Neural cell (in vitro differentiated cells): ENCODE measurements around the gene EML6. TPM values are rescaled to one million over a fixed set of nuclear protein-coding genes. Genes with fewer than 3 reads are reported as not detected.

ENCODE experiments used
- H2AFZ ChIP-seq: fragments of 200-600, 300-800 bp; sonication (generic), shearing (Covaris generic); 2 replicates; pipeline ENCODE4 v1.6.0; 2014; ENCODE audit warnings: low read depth, mild to moderate bottlenecking, antibody characterized with exemption, low read length, moderate library complexity
- H3F3A ChIP-seq: fragments of 200-600 bp; shearing (Covaris generic); 2 replicates; pipeline ENCODE4 v1.6.1; 2016; ENCODE audit warnings: mild to moderate bottlenecking, moderate library complexity, mixed read lengths, antibody characterized with exemption, low read length; ENCODE audit not compliant: insufficient read depth, poor library complexity, severe bottlenecking
- H3K27ac ChIP-seq: fragments of 200-600, 300-800 bp; sonication (generic), shearing (Covaris generic); 2 replicates; pipeline ENCODE4 v1.5.1; 2014; ENCODE audit warnings: mild to moderate bottlenecking, low read length, moderate library complexity
- H3K27me3 ChIP-seq: fragments of 300-800, 200-600 bp; sonication (generic), shearing (Covaris generic); 2 replicates; pipeline ENCODE4 v1.6.0; 2014; ENCODE audit warnings: mild to moderate bottlenecking, low read depth, low read length, moderate library complexity; ENCODE audit not compliant: insufficient read depth
- H3K36me3 ChIP-seq: fragments of 300-800, 200-600 bp; sonication (generic), shearing (Covaris generic); 2 replicates; pipeline ENCODE4 v1.5.1; 2014; ENCODE audit warnings: mild to moderate bottlenecking, antibody characterized with exemption, low read length, moderate library complexity; ENCODE audit not compliant: insufficient read depth
- H3K4me2 ChIP-seq: fragments of 300-800, 200-600 bp; sonication (generic), shearing (Covaris generic); 2 replicates; pipeline ENCODE4 v1.6.0; 2014; ENCODE audit warnings: mild to moderate bottlenecking, low read length
- H3K4me3 ChIP-seq: fragments of 300-800, 200-600 bp; sonication (generic), shearing (Covaris generic); 2 replicates; pipeline ENCODE4 v1.5.1; 2014; ENCODE audit warnings: mild to moderate bottlenecking, low read length, moderate library complexity
- H3K79me2 ChIP-seq: fragments of 200-600 bp; shearing (Covaris generic); replicated peaks from 2 replicates; pipeline ENCODE4 v1.6.0; 2014; ENCODE audit warnings: mild to moderate bottlenecking, low read length, moderate library complexity; ENCODE audit not compliant: insufficient read depth
- H3K9ac ChIP-seq: fragments of 300-800, 200-600 bp; sonication (generic), shearing (Covaris generic); 2 replicates; pipeline ENCODE4 v1.6.1; 2016; ENCODE audit warnings: mild to moderate bottlenecking, low read length, mixed read lengths
- H3K9me2 ChIP-seq: fragments of 200-600 bp; shearing (Covaris generic); 2 replicates; pipeline ENCODE4 v1.6.1; 2016; ENCODE audit warnings: mild to moderate bottlenecking, low read length, mixed read lengths; ENCODE audit not compliant: insufficient read depth
- H3K9me3 ChIP-seq: fragments of 200-600, 300-800 bp; sonication (generic), shearing (Covaris generic); 2 replicates; pipeline ENCODE4 v1.6.1; 2016; ENCODE audit warnings: mild to moderate bottlenecking, mixed run types, low read length, moderate library complexity, mixed read lengths
- H4K20me1 ChIP-seq: fragments of 200-600 bp; shearing (Covaris generic); 2 replicates; pipeline ENCODE4 v1.6.1; 2016; ENCODE audit warnings: mild to moderate bottlenecking, mixed run types; ENCODE audit not compliant: insufficient read depth
- CTCF ChIP-seq: fragments of 450-650 bp; IDR thresholded peaks from 2 replicates; pipeline ENCODE4 v1.5.1; 2014; ENCODE audit warnings: antibody characterized with exemption, mild to moderate bottlenecking, moderate library complexity; ENCODE audit not compliant: poor library complexity, severe bottlenecking
- EZH2 ChIP-seq: fragments of 200-600, 300-800 bp; shearing (Covaris generic), sonication (generic); IDR thresholded peaks from 2 replicates; pipeline ENCODE4 v1.6.1; 2014; ENCODE audit warnings: antibody characterized with exemption, low read length, borderline replicate concordance, mild to moderate bottlenecking; ENCODE audit not compliant: insufficient read depth, poor library complexity, severe bottlenecking
- MXI1 ChIP-seq: fragments of 450-650 bp; conservative IDR thresholded peaks from 2 replicates; pipeline ENCODE4 v1.6.1; 2014; ENCODE audit warnings: antibody characterized with exemption, mild to moderate bottlenecking; ENCODE audit not compliant: poor library complexity, severe bottlenecking
- POLR2AphosphoS5 ChIP-seq: IDR thresholded peaks from 2 replicates; pipeline ENCODE4 v1.6.1; 2012
- RAD21 ChIP-seq: fragments of 450-650 bp; conservative IDR thresholded peaks from 2 replicates; pipeline ENCODE4 v1.6.1; 2014; ENCODE audit warnings: antibody characterized with exemption, mild to moderate bottlenecking, moderate library complexity
- REST ChIP-seq: IDR thresholded peaks from 2 replicates; pipeline ENCODE4 v1.6.1; 2012; ENCODE audit warnings: borderline replicate concordance
- SMC3 ChIP-seq: fragments of 450-650 bp; conservative IDR thresholded peaks from 2 replicates; pipeline ENCODE4 v1.6.1; 2014; ENCODE audit warnings: antibody characterized with exemption, mild to moderate bottlenecking, moderate library complexity; ENCODE audit not compliant: poor library complexity
- TAF1 ChIP-seq: IDR thresholded peaks from 2 replicates; pipeline ENCODE4 v1.6.1; 2012; ENCODE audit warnings: low read depth
- polyA plus RNA-seq: library from polyadenylated mRNA; depleted of rRNA; stranded (reverse); fragments of >200 nt; gene quantifications from 2 replicates; pipeline ENCODE4 v1.2.3, GENCODE V29; 2014

EML6 gene
- polyA plus RNA-seq, 1 donor from 2014 or later: 13.4 TPM

DNA sequence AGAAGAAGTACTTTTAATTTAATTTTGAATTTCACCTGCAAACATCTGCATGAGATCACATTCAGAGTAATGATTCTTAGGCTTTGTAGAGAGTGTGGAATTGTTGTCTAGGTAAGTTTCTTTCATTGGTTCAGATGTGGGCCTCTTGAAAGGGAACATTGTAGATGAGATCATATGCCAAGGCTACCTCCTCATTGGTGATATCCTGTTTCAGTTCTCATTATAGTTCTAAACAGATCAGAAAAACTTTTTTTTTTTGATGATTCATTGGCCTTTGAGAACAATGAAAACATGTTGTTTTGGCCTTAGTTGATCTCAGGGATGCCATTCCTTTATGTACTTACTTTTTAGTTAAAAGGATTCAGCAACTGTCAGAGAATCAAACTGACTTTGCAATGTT, 44.5 kb downstream of the EML6 start:
- Histone ChIP-seq H3K4me2 (no peak overlapping the region), H3K36me3 (no peaks in the 10 kb centered on the region), H3K9ac (no peak overlapping the region), H3K27ac (no peak overlapping the region), H3K9me3 (no peaks in the 10 kb centered on the region), H3F3A (no peaks in the 10 kb centered on the region), H3K79me2 (no peaks in the 10 kb centered on the region), H4K20me1 (no peaks in the 10 kb centered on the region), H3K4me3 (no peak overlapping the region), H3K27me3 (no peaks in the 10 kb centered on the region), H2AFZ (no peak overlapping the region), H3K9me2 (no peaks in the 10 kb centered on the region)
- TF ChIP-seq TAF1: no peak
- no peak for TF ChIP-seq MXI1
- no peak for TF ChIP-seq POLR2AphosphoS5
- no peak for TF ChIP-seq REST
- no peak for TF ChIP-seq EZH2
- TF ChIP-seq CTCF: no peak
- TF ChIP-seq SMC3: no peak
- TF ChIP-seq RAD21: no peak

DNA sequence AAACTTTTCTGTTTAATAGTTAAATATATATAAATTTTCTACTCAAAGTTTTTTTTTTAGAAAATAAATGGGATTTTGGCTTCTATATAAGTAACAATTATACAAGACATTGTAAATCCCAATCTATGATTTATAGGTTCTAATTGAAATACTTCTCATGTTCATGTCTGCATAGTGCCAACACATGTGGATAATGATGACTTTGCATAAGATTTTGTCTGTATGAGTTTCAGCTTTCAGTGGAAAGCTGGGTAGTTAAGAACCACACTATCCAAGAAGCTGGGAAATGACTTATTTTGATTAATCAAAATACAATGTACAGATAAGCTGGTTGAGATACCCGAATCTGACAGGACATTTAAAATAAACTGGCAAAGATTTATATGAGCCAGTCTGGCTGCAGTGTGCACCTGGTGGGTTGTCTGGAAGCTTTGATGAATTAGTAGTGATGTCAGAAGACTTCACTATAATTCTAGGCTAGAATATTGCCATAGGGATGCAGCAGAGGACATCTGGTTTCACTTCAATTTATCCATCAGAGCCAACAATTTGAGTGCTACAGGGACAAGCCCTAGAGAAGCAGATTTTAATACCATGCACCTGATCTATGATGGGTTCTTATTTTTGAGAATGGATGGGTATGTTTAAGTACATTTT, 45.4 kb downstream of the EML6 start:
- H3K9me2 ChIP-seq: no peaks in the 10 kb centered on the region
- H3F3A ChIP-seq: no peaks in the 10 kb centered on the region
- H3K4me2 ChIP-seq: no peak overlapping the region
- H3K27me3 ChIP-seq: no peaks in the 10 kb centered on the region
- no peak overlapping the region for H3K4me3 ChIP-seq
- H2AFZ ChIP-seq: no peak overlapping the region
- H3K27ac ChIP-seq: no peak overlapping the region
- no peaks in the 10 kb centered on the region for H3K9me3 ChIP-seq
- H4K20me1 ChIP-seq: no peaks in the 10 kb centered on the region
- H3K79me2 ChIP-seq: no peaks in the 10 kb centered on the region
- no peak for TF ChIP-seq REST
- no peak overlapping the region for H3K9ac ChIP-seq
- H3K36me3 ChIP-seq: no peaks in the 10 kb centered on the region
